Endodermal cell (in vitro differentiated cells): ENCODE results near the gene GRM7. TPM values are rescaled to one million over a fixed set of nuclear protein-coding genes. Genes with fewer than 3 reads are reported as not detected.

Experiments
- DNase-seq: peaks from one replicate; pipeline ENCODE4 v3.0.0-alpha.2; 2017
- H3K27ac ChIP-seq: 2 replicates; pipeline ENCODE4 v1.5.1; 2013; ENCODE audit warnings: mild to moderate bottlenecking, low read depth, low read length, moderate library complexity
- H3K27me3 ChIP-seq: 2 replicates; pipeline ENCODE4 v1.6.1; 2013; ENCODE audit warnings: mild to moderate bottlenecking, low read length, moderate library complexity; ENCODE audit not compliant: insufficient read depth, control insufficient read depth, poor library complexity, severe bottlenecking
- H3K36me3 ChIP-seq: 2 replicates; pipeline ENCODE4 v1.7.0; 2013; ENCODE audit warnings: mild to moderate bottlenecking, low read length, moderate library complexity; ENCODE audit not compliant: control insufficient read depth, insufficient read depth
- H3K4me1 ChIP-seq: one replicate; pipeline ENCODE4 v1.7.0; 2013; ENCODE audit warnings: low read length; ENCODE audit not compliant: control insufficient read depth, insufficient read depth
- H3K4me3 ChIP-seq: 2 replicates; pipeline ENCODE4 v1.5.1; 2013; ENCODE audit warnings: mild to moderate bottlenecking, low read length, moderate library complexity
- H3K9ac ChIP-seq: 2 replicates; pipeline ENCODE4 v1.6.1; 2013; ENCODE audit warnings: mild to moderate bottlenecking, low read length, moderate library complexity; ENCODE audit not compliant: poor library complexity, severe bottlenecking; ENCODE audit errors: extremely low read depth
- H3K9me3 ChIP-seq: 2 replicates; pipeline ENCODE4 v1.6.1; 2013; ENCODE audit warnings: mild to moderate bottlenecking, low read length, moderate library complexity; ENCODE audit not compliant: control insufficient read depth
- H3K27ac Mint-ChIP-seq: 2 replicates; pipeline ENCODE4 v1.8.0; 2020; ENCODE audit warnings: mixed read lengths
- H3K27me3 Mint-ChIP-seq: 2 replicates; pipeline ENCODE4 v1.8.0; 2021; ENCODE audit warnings: mild to moderate bottlenecking, mixed read lengths; ENCODE audit not compliant: insufficient read depth
- H3K36me3 Mint-ChIP-seq: 2 replicates; pipeline ENCODE4 v1.8.0; 2020; ENCODE audit warnings: low read depth, mixed read lengths
- H3K4me1 Mint-ChIP-seq: 2 replicates; pipeline ENCODE4 v1.8.0; 2020; ENCODE audit warnings: mixed read lengths
- H3K4me3 Mint-ChIP-seq: 2 replicates; pipeline ENCODE4 v1.8.0; 2020; ENCODE audit warnings: mild to moderate bottlenecking, moderate library complexity, mixed read lengths
- H3K9me3 Mint-ChIP-seq: 2 replicates; pipeline ENCODE4 v1.8.0; 2020; ENCODE audit warnings: mild to moderate bottlenecking, mixed read lengths
- CTCF ChIP-seq: fragments of 200-600 bp; sonication (generic); conservative IDR thresholded peaks from 2 replicates; pipeline ENCODE4 v1.5.0; 2021; ENCODE audit warnings: antibody characterized with exemption, mild to moderate bottlenecking
- WGBS, 2 experiments: methylation state at CpG; one replicate each; pipeline versions ENCODE4 v1.1.5 to v1.1.7; 2013; ENCODE audit warnings: missing lambda C conversion rate in 2 of 2, mixed read lengths in 1 of 2; ENCODE audit not compliant: insufficient coverage in 1 of 2, insufficient read length in 1 of 2; 5-methylcytosine and 5-hydroxymethylcytosine counted together
- total RNA-seq, 2 donors: library from RNA; stranded (reverse); fragmentation: NEBNext Ultra II Directional in 1 of 2; extraction: Animal tissue kit (Norgen Biotek cat#: 25700) in 1 of 2; gene quantifications; 2 replicates in 1 of 2; 3 replicates in 1 of 2; pipeline ENCODE4 v1.2.1, GENCODE V29; 2021

The GRM7 gene
- total RNA-seq, 2 donors from 2014 or later, result 0.11 to 0.73 TPM

GRCh38 chr3:7484636-7485035, 623.7 kb downstream of the GRM7 start:
- peaks cover 4% of the 10 kb centered on the region for H3K36me3 Mint-ChIP-seq
- peaks cover 2% of the 10 kb centered on the region for H3K27me3 Mint-ChIP-seq
- H3K27me3 ChIP-seq, result no peaks in the 10 kb centered on the region
- H3K4me3 Mint-ChIP-seq, result no peak overlapping the region
- DNase-seq, result no peak
- H3K4me1 ChIP-seq, result no peaks in the 10 kb centered on the region
- no peak overlapping the region for H3K9ac ChIP-seq
- H3K9me3 Mint-ChIP-seq, result peaks cover 16% of the 10 kb centered on the region
- peaks cover 4% of the 10 kb centered on the region for H3K9me3 ChIP-seq
- H3K27ac Mint-ChIP-seq, result no peak overlapping the region
- H3K36me3 ChIP-seq, result no peaks in the 10 kb centered on the region
- no peaks in the 10 kb centered on the region for H3K4me1 Mint-ChIP-seq
- WGBS, 2 experiments, result 89% methylated on average over 1 of the region's 1 CpG; no CpG with 5 or more reads in 1 of the 2 experiments
- no peak for TF ChIP-seq CTCF
- H3K27ac ChIP-seq, result no peak overlapping the region
- H3K4me3 ChIP-seq, result no peak overlapping the region

DNA sequence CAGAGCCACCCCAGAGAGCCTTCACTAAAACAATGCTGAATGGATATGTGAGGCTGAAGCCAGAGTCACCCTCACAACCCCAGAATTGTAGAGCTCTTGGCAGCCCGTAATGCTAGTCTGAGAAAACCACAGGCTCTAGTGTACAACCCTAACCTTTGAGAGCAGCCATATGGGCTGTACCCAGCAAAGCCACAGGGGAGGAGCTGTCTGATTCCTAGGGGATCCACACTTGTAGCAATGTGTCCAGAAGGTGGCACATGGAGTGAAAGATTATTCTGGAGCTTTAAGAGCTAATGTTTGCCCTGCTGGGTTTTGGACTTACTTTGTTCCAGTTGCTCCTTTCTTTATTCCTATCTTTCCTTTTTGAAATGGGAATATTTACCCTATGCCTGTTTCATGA, 626.8 kb downstream of the GRM7 start:
- Histone ChIP-seq H3K4me1 (no peaks in the 10 kb centered on the region), H3K9ac (no peak overlapping the region), H3K4me3 (no peak overlapping the region), H3K36me3 (no peaks in the 10 kb centered on the region), H3K27me3 (no peaks in the 10 kb centered on the region), H3K9me3 (peaks cover 4% of the 10 kb centered on the region), H3K27ac (no peak overlapping the region)
- no peak overlapping the region for H3K4me3 Mint-ChIP-seq
- H3K9me3 Mint-ChIP-seq, result peaks cover 16% of the 10 kb centered on the region
- H3K27me3 Mint-ChIP-seq, result peaks cover 2% of the 10 kb centered on the region
- TF ChIP-seq CTCF, result no peak
- H3K4me1 Mint-ChIP-seq, result no peaks in the 10 kb centered on the region
- 88 to 100% methylated on average over 1 of the region's 1 CpG for whole genome bisulfite sequencing, 2 experiments
- H3K27ac Mint-ChIP-seq, result no peak overlapping the region
- H3K36me3 Mint-ChIP-seq, result peaks cover 4% of the 10 kb centered on the region
- no peak for DNase-seq

DNA sequence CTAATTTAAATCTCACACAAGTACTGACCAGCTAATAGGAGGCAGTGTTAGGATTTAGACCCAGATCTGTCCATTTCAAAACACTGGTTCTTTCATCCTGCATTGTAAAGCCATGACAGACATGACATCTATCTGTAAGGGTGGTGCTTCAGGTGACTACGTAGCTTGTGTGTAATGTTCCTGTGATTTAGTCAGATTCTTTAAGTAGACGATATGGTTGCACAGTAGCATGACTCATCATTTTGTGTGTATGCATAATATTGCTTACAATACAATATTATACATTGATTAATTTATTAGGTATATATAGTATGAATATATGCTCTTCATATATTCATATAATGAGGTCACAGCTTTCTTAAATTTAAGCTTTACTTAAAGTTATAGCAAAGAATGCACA, 628.5 kb downstream of the GRM7 start:
- Mint-ChIP-seq H3K27me3 (peaks cover 2% of the 10 kb centered on the region), H3K4me1 (no peaks in the 10 kb centered on the region), H3K9me3 (peaks cover 18% of the 10 kb centered on the region), H3K36me3 (peaks cover 4% of the 10 kb centered on the region), H3K4me3 (no peak overlapping the region), H3K27ac (no peak overlapping the region)
- Histone ChIP-seq H3K36me3 (no peaks in the 10 kb centered on the region), H3K9ac (no peak overlapping the region), H3K27me3 (no peaks in the 10 kb centered on the region), H3K27ac (no peak overlapping the region), H3K9me3 (peaks cover 11% of the 10 kb centered on the region), H3K4me1 (no peaks in the 10 kb centered on the region), H3K4me3 (no peak overlapping the region)
- no peak for TF ChIP-seq CTCF
- no peak for DNase-seq
- WGBS, 2 experiments, result 94% methylated on average over 1 of the region's 2 CpGs; no CpG with 5 or more reads in 1 of the 2 experiments
